NCI-H82 treated with DMSO at 0.1 percent for 48 hours (cell line): Measurements from ENCODE around the gene KIF3B.
A peak's percentile ranks its signal among the peaks of the same experiment; 100 is the strongest.
"Not testable (repeated sequence)": the region's sequence is repeated elsewhere in the genome, so short reads cannot be mapped to it uniquely, and the experiment has no call there.

ENCODE experiments used
- DNase-seq: peaks from one replicate; lab custom pipeline; 2025; ENCODE audit not compliant: unreplicated experiment; lab: John Stamatoyannopoulos, UW

The KIF3B gene

DNA sequence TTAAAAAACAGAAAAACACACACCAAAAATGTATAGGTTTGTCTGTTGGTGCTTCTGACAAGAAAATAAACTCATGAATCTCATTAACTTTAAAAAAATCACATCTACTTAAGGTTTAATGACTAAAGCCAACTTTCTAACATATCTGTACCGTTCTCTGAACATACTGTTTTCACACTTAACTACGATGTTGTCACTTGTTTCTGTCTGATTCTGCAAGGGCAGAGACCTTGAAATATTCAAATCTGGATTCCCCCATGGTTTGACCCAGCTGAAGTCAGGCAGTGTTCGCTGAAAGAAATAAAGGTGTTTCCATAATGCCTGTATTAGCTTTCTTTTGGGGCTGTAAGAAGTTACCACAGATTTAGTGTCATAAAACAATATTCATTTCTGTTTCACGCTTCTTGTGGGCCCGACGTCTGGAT, 78.0 kb downstream of the KIF3B start:
- DNase-seq = no peak

DNA sequence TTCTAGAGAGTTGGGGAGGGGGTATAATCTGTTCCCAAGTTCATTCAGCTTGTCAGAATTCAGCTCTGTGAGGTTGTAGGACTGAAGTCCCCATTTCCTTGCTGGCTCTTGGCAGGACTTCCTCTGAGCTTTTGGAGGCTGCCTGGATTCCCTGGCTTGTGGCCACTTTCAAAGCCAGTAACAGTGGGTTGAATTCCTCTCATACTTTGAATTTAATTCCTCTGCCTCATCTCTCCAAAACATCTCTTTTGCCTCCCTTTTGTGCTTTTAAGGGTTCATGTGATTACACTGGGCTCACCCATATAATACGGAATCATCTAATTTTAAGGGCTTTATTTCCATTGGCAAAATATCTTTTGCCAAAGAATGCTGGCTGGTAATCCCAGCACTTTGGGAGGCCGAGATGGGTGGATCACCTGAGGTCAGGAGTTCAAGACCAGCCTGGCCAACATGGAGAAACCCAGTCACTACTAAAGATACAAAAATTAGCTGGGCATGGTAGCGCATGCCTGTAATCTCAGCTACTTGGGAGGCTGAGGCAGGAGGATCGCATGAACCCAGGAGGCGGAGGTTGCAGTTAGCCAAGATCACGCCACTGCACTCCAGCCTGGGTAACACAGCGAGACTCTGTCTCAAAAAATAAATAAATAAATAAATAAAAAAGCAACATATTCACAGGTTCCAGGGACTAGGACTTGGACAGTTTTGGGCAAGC, 78.6 kb downstream of the KIF3B start:
- DNase-seq = not testable (repeated sequence)

- no peak for DNase-seq
Measured at GRCh38 chr20:32356622-32357374, 79.3 kb downstream of the KIF3B start.

- no peak for DNase-seq
Measured at GRCh38 chr20:32357375-32357868, 80.0 kb downstream of the KIF3B start.

DNA sequence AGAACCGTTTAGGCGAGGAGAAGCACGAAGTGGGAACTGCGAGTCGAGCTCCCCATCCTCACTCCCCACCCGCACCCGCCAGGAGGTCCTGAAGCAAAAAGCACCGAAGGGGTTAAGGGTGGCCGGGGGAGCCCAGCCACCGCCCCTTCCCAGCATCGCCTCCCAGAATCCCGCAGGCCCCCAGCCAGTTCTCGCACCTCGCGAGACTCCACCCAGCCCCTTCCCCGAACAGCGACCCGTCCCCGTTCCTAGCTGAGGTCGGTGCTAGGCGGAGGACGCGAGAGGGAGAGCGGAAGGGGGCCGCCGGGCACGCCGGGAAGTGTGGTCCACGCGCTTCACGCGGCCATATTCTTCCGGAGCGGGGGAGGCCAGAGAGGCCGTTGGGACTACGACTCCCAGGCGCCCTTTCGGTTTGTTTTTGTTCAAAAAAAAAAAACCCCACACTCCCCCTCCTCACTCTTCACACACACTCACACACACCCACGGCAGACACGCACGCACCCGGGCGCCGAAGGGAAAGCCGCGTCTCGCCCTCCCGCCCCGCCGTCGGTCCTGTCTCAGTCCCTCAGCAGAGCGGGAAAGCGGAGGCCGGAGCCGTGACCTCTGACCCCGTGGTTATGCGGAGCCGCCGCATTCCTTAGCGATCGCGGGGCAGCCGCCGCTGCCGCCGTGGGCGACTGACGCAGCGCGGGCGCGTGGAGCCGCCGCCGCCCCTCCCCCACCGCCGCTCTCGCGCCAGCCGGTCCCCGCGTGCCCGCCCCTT, 80.6 kb downstream of the KIF3B start, which contains the start of gene ASXL1:
Gene ASXL1, plus strand, starts transcription at position 463 of the 763 bp plus-strand sequence. CDS start 445 bp downstream, outside the sequence.
- peak; percentile 96 for DNase-seq

GRCh38 chr20:32358632-32358882, 81.1 kb downstream of the KIF3B start:
- DNase-seq = no peak

GRCh38 chr20:32358883-32359632, 81.6 kb downstream of the KIF3B start:
- peak; percentile 44 for DNase-seq

DNA sequence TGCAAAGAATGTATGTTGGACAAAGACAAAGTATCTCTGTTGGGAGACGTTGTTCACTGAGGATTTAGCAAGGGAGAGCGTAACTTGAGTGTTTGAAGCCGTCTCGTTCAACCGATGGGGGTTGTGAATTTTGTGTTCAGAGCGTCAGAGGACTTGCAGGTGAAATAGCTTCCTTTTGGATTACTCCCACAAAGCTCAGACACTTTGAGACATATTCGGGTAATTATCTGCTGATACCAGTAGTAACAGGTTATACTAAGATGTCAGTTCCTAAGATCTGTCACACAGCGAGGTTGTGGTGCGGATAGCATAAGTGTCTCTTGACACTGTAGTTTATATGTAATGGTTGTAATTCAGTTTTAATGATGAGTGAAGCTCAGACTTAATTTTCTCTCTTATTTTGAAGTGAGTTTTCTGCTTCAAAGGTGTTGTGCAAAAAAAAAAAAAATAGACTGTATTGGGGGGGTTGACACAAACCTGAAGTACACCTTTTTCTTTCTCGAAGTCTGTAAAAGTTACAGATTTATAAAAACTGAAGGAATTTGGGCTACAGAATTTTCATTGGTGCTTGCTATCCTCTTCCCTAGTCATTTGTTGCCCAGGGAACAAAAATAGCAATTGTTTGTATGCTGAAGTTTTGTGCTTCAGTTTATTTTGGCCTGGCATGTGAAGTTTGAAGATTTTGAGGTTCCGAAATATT, 82.3 kb downstream of the KIF3B start:
- no peak for DNase-seq

- no peak for DNase-seq
Measured at GRCh38 chr20:32360333-32360634, 82.8 kb downstream of the KIF3B start.

- DNase-seq = no peak
Measured at GRCh38 chr20:32362901-32363364, 85.5 kb downstream of the KIF3B start.

DNA sequence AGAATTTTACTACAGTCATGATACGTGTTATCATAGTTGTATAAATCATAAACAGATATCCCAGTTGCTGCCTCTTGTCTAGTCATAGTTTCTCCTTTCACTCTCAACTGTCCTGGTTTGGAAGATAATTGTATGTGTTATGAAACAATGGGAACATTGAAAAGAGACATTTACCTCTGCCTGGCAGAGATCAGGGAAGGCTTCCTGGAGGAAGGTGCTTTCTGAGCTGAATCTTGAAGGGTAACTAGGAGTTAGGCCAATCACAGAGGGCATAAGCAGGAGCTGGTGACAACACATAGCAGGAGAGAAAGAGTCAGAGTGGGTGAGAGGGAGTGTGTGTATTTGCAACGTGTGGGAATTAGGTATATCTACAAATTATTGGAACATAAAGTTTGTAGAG, 86.0 kb downstream of the KIF3B start:
- no peak for DNase-seq

GRCh38 chr20:32364554-32365208, 87.2 kb downstream of the KIF3B start:
- DNase-seq = no peak

- DNase-seq = no peak
Measured at GRCh38 chr20:32365564-32365963, 88.1 kb downstream of the KIF3B start.

DNA sequence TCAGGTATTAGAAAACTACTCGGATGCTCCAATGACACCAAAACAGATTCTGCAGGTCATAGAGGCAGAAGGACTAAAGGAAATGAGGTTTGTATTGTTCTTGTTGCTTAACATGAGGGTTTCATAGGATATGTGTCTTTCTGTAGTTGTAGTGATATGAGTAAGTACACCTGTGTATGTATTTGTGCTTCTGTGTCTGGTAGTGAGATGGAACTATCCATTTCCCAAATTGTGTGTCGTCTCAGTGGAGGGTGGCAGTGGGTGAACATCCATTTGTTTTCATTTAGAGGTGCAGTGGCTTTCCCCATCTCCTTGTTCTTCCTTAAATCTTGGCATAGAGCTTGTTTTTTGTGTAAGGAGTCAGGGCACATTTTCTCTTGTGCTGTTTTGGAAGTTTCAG, 88.9 kb downstream of the KIF3B start:
- DNase-seq = no peak

- no peak for DNase-seq
Measured at GRCh38 chr20:32368323-32368722, 90.9 kb downstream of the KIF3B start.

- no peak for DNase-seq
Measured at GRCh38 chr20:32368925-32369324, 91.5 kb downstream of the KIF3B start.

GRCh38 chr20:32370897-32371296, 93.4 kb downstream of the KIF3B start:
- DNase-seq = no peak

GRCh38 chr20:32378461-32378860, 101.0 kb downstream of the KIF3B start:
- DNase-seq = no peak

- not testable (repeated sequence) for DNase-seq
Measured at GRCh38 chr20:32380037-32380436, 102.6 kb downstream of the KIF3B start.

DNA sequence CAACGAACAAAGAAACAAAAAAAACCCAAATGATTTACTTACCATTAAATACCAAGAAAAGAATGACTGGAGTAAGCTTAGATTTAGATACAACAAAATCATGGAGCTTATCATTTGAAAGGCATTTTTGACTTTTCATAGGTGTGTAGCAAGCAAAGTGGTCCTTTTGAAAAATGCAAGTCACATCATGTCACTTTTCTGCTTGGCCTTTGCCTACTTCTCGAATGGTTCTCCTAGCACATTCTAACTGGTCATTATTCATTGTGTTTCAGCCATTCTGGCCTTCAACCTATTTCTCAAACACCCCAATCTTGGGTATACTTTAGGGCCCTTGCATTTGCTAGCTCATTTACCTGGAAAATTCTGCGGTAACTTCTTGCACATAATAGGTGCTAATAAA, 103.3 kb downstream of the KIF3B start:
- DNase-seq = no peak
